Skeletal muscle tissue (tissue), 4 donors: ENCODE results near the gene CHTF8. TPM values are rescaled to one million over a fixed set of nuclear protein-coding genes. Genes with fewer than 3 reads are reported as not detected.
A peak's percentile ranks its signal among the peaks of the same experiment; 100 is the strongest.
"Not testable (repeated sequence)": the region's sequence is repeated elsewhere in the genome, so short reads cannot be mapped to it uniquely, and the experiment has no call there.

Experiments
- H3K27ac ChIP-seq: one replicate; pipeline ENCODE4 v1.7.0; 2013; ENCODE audit warnings: mild to moderate bottlenecking, low read depth, low read length, inconsistent platforms
- H3K27me3 ChIP-seq, 3 donors: one replicate each; pipeline ENCODE4 v1.7.0; 2013; ENCODE audit warnings: low read length in 3 of 3; ENCODE audit not compliant: control insufficient read depth in 3 of 3, insufficient read depth in 3 of 3
- H3K36me3 ChIP-seq, 3 donors: one replicate each; pipeline ENCODE4 v1.7.0; 2013; ENCODE audit warnings: low read length in 3 of 3; ENCODE audit not compliant: control insufficient read depth in 3 of 3, insufficient read depth in 3 of 3
- H3K4me1 ChIP-seq, 3 donors: one replicate each; pipeline ENCODE4 v1.7.0; 2013; ENCODE audit warnings: low read length in 3 of 3, mild to moderate bottlenecking in 3 of 3; ENCODE audit not compliant: control insufficient read depth in 3 of 3, insufficient read depth in 3 of 3
- H3K4me3 ChIP-seq, 3 donors: one replicate each; pipeline ENCODE4 v1.7.0; 2013; ENCODE audit warnings: low read length in 3 of 3
- H3K9ac ChIP-seq, 3 donors: one replicate each; pipeline ENCODE4 v1.7.0; 2013; ENCODE audit warnings: low read length in 3 of 3, mild to moderate bottlenecking in 3 of 3, moderate library complexity in 2 of 3, low read depth in 1 of 3
- H3K9me3 ChIP-seq, 3 donors: one replicate each; pipeline ENCODE4 v1.7.0; 2013; ENCODE audit warnings: low read length in 3 of 3; ENCODE audit not compliant: control insufficient read depth in 3 of 3
- total RNA-seq: library from RNA; depleted of rRNA; stranded (reverse); fragments of >200 nt; gene quantifications from one replicate; pipeline ENCODE4 v1.2.3, GENCODE V29; 2014
- donor health status: Osteomylitis.

Gene CHTF8
- total RNA-seq, 1 donor from 2014 or later: 32.4 TPM

DNA sequence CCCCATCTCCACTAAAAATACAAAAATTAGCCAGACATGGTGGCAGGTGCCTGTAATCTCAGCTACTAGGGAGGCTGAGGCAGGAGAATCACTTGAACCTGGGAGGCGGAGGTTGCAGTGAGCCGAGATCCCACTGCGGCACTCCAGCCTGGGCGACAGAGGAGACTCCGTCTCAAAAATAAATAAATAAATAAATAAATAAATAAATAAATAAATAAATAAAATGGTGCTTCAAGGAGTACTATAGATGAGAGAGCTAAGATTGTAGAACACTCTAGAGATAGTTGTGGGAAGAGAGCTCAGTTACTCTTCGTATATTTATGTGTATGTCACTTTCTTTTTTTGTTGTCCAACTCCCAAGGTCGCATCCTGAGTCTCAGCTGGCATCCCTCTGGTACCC lies 7.1 kb upstream of the CHTF8 start:
- not testable (repeated sequence) for H3K4me3 ChIP-seq, H3K27me3 ChIP-seq, H3K9ac ChIP-seq, H3K4me1 ChIP-seq, H3K27ac ChIP-seq, H3K9me3 ChIP-seq
- H3K36me3 ChIP-seq: peaks cover 26 to 53% (median 43%) of the 10 kb centered on the region in 3 donors

DNA sequence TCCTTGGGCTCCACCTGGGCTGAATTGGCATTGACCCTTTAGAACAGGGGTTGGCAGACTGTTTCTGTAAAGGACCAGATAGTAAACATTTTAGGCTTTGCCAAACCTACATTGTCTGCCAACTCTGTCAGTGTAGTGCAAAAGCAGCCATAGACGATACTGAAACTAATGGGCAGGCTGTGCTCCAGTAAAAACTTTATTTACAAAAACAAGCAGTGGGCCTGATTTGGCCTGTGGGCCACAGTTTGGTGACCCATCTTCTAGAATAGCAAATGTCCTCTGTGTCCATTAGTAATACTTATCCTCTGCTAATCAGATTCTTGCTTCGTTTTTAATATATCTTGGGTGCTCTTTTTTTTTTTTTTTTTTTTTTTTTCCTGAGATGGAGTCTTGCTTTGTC lies 6.2 kb upstream of the CHTF8 start:
- H3K9ac ChIP-seq: no peak overlapping the region
- H3K36me3 ChIP-seq: peaks cover 26 to 50% (median 39%) of the 10 kb centered on the region in 3 donors

DNA sequence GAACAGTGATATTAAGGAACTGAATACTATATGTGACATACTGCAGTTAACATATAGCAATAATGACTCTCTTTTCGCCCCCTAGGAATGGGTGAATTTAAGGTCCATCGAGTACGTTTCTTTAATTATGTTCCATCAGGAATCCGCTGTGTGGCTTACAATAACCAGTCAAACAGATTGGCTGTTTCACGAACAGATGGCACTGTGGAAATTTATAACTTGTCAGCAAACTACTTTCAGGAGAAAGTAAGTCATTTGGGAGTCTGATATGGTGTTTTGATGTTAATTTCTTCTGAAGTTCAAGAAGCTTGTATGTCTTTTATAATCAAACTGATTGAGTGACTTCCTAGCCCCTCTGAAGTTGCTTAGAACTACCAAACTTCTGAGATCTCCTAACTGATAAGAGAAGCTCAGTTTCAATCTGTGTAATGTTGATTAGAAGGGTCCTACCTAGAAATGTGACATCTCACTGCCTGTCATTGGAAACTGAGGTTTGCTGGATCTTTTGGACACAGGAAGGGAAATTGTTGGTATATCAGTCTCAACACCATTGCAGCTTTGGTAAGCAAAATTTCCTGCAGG lies 1.1 kb upstream of the CHTF8 start:
- no peak overlapping the region for H3K27ac ChIP-seq
- H3K4me3 ChIP-seq: peak overlapping the region; percentile 87 to 96 (median 92)

More for the DNA sequence above, 6.2 kb upstream of the CHTF8 start:
- peaks cover 2 to 5% (median 4%) of the 10 kb centered on the region in 3 donors for H3K4me1 ChIP-seq
- no peak overlapping the region for H3K27ac ChIP-seq
- H3K27me3 ChIP-seq: no peaks in the 10 kb centered on the region
- H3K4me3 ChIP-seq: no peak overlapping the region
- no peaks in the 10 kb centered on the region for H3K9me3 ChIP-seq

DNA sequence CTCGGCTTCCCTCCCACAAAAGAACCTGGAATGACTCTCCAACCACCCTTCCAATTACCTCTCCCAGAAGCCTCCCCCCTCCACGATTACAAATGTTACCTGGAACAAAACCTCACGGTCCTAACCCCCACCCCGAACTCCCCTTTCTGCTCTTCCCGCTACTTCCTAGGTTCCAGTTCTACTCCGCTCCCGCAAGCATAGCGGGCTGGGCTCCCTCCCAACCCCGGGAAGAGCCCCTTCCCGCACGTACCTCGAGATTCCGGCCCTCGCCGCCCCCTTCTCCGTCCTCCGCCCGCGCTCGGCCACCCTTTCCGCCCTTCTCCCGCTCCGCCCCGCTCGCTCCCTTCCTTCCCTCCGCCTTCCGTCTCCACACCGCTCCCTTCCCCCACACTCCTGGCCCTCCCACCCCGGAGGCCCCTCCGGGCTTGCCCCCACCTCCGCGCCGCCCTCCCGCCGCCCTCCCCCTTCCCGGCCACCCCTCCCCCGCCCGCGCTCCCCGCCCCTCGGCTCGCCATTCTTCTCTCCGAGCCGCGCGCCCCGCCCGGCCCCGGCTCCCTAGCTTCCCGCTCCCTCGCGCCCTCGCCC lies 457 bp downstream of the CHTF8 start:
- H3K27ac ChIP-seq: peak overlapping the region; percentile 86
- H3K4me3 ChIP-seq: peak overlapping the region; percentile 89 to 93 (median 92)
- peak overlapping the region; percentile 91 to 98 (median 95) for H3K9ac ChIP-seq
- no peaks in the 10 kb centered on the region for H3K9me3 ChIP-seq
- no peaks in the 10 kb centered on the region for H3K27me3 ChIP-seq
- H3K36me3 ChIP-seq: peaks cover 0 to 5% (median 5%) of the 10 kb centered on the region in 3 donors
- peaks cover 11 to 23% (median 13%) of the 10 kb centered on the region in 3 donors for H3K4me1 ChIP-seq

More for the DNA sequence above, 1.1 kb upstream of the CHTF8 start:
- Histone ChIP-seq H3K36me3 (peaks cover under 1 to 12% (median 5%) of the 10 kb centered on the region in 3 donors), H3K9ac (peak overlapping the region; percentile 90 to 91 (median 90)), H3K9me3 (no peaks in the 10 kb centered on the region), H3K27me3 (no peaks in the 10 kb centered on the region), H3K4me1 (peaks cover 11 to 23% (median 13%) of the 10 kb centered on the region in 3 donors)

DNA sequence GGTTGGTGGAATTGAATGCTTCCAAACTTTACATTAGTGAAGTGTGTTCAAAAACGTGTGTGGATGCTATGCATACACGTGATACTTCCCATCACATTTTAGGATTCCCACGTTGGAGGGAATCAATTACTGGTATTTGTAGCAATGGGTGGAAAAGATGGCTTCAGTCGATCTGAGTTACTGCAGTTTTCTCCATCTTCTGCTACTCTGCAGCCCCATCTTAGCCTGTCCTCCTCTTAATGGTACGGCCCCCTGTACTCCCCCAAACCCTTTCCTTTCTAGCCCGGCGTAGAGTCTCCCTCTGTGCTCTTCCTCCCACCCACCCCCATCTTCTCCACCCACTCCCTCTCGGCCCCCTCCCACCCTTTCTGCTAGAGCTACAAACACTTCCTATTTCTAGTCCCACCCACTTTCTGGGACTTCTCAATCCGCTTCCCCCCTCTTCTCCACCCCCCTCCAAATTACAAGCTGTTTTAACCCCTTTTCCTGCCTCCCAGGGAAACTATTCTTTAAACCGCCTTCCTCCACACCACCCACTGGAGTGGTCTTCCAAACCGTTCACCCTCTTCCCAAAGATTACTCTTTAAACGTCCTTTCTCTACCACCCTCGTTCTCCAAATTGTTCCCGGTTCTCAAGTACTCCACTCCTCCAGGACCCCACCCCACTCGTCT lies 1.1 kb downstream of the CHTF8 start:
- H3K4me3 ChIP-seq: peak overlapping the region; percentile 89 to 93 (median 90)
- H3K9me3 ChIP-seq: no peaks in the 10 kb centered on the region
- no peaks in the 10 kb centered on the region for H3K27me3 ChIP-seq
- peaks cover 0 to under 1% (median 0%) of the 10 kb centered on the region in 3 donors for H3K36me3 ChIP-seq
- peaks cover 11 to 23% (median 13%) of the 10 kb centered on the region in 3 donors for H3K4me1 ChIP-seq
- H3K9ac ChIP-seq: peak overlapping the region; percentile 91 to 98 (median 95)
- peak overlapping the region; percentile 86 for H3K27ac ChIP-seq

DNA sequence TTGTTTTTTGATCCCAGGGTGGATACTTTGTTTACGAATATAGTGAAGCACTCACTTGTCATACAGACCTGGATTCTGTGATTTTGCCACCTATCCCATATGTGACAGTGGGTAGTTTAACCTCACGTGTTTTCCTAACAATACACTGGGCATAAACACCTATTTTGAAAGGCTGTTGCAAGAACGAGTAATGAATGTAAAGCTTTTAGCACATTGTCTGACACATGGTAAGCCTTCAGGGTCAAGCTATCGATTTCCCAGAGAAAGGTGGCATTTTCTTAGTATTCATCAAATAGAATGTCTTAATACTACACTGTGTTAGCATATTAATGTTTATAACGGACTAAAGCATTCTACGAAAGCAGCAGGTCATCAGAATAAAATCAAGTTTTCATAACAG lies 1.9 kb downstream of the CHTF8 start:
- no peak overlapping the region for H3K9ac ChIP-seq
- H3K4me1 ChIP-seq: peaks cover 11 to 25% (median 13%) of the 10 kb centered on the region in 3 donors
- H3K27ac ChIP-seq: no peak overlapping the region
- peaks cover 0 to 2% (median 0%) of the 10 kb centered on the region in 3 donors for H3K36me3 ChIP-seq
- H3K4me3 ChIP-seq: no peak overlapping the region
- no peaks in the 10 kb centered on the region for H3K27me3 ChIP-seq
- no peaks in the 10 kb centered on the region for H3K9me3 ChIP-seq

DNA sequence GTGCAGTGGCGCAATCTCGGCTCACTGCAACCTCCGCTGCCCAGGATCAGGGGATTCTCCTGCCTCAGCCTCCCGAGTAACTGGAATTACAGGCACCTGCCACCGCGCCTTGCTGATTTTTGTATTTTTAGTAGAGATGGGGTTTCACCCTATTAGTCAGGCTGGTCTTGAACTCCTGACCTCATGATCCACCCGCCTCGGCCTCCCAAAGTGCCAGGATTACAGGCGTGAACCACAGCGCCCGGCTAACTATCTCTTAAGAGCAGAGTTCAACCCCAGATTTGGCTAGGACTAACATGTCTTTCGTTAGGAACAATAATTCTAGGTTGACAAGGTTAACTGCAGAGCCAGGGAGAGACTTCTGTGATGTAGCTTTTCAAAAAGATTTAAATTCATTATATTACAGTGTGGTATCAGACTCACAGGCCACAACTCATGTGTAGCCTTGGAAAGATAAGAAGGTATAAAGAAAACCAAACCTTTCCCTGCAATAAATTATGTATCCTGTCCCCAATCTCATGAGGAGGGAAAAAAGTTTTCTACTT lies 4.3 kb downstream of the CHTF8 start:
- Histone ChIP-seq H3K4me1 (peaks cover 3 to 14% (median 4%) of the 10 kb centered on the region in 3 donors), H3K4me3 (no peak overlapping the region), H3K36me3 (peaks cover 0 to 2% (median 0%) of the 10 kb centered on the region in 3 donors), H3K27ac (no peak overlapping the region), H3K27me3 (no peaks in the 10 kb centered on the region), H3K9ac (no peak overlapping the region), H3K9me3 (no peaks in the 10 kb centered on the region)

DNA sequence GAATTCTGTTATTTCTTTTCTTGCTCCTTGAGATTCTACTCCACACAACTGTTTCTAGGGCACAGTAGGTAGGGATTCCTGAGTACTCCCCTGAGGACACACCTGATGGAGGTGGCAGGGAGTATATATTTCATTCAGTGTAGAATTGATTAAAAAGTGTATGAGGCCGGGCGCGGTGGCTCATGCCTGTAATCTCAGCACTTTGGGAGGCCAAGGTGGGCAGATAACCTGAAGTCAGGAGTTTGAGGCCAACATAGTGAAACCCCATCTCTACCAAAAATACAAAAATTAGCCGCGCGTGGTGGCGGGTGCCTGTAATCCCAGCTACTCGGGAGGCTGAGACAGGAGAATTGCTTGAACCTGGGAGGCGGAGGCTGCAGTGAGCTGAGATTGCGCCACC lies 5.6 kb downstream of the CHTF8 start:
- not testable (repeated sequence) for H3K36me3 ChIP-seq, H3K27ac ChIP-seq, H3K9ac ChIP-seq, H3K27me3 ChIP-seq, H3K4me3 ChIP-seq, H3K9me3 ChIP-seq
- peaks cover 0 to 11% (median 3%) of the 10 kb centered on the region in 3 donors for H3K4me1 ChIP-seq

DNA sequence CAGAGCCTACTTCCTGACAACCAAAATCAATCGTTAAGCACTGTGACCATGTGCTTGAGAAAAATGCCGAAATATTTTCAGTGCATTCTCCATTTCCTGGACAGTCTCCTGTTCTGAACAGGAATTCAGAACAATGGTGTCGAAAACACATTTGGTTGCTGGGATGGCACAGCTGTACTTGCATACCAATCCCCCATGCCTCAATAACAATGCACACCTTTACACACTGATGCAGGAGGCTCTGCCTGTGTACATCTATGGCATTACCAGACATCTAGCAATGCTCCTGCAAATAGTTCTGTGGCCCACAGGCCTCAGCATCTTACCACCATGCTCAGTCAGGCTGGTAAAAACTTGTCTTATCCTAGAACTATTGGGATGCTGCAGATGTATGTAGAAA lies 6.2 kb downstream of the CHTF8 start:
- Histone ChIP-seq H3K4me1 (peaks cover 0 to 11% (median 3%) of the 10 kb centered on the region in 3 donors), H3K9me3 (no peaks in the 10 kb centered on the region), H3K4me3 (no peak overlapping the region), H3K27me3 (no peaks in the 10 kb centered on the region), H3K9ac (no peak overlapping the region), H3K36me3 (peaks cover 0 to 2% (median 0%) of the 10 kb centered on the region in 3 donors), H3K27ac (no peak overlapping the region)

DNA sequence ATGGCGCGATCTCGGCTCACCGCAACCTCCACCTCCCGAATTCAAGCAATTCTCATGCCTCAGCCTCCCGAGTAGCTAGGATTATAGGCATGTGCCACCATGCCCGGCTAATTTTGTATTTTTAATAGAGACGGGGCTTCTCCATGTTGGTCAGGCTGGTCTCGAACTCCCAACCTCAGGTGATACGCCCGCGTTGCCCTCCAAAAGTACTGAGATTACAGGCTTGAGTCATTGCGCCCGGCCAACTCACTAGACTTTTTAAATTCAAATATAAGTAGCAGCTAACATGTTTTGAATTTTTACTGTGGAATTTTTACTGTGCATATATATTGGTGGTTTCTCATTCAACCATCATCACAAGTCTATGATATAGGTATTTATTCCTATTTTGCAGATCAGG lies 7.4 kb downstream of the CHTF8 start:
- H3K4me1 ChIP-seq, H3K4me3 ChIP-seq, H3K9me3 ChIP-seq, H3K9ac ChIP-seq, H3K27ac ChIP-seq, H3K27me3 ChIP-seq: not testable (repeated sequence)
- peaks cover 8 to 13% (median 12%) of the 10 kb centered on the region in 3 donors for H3K36me3 ChIP-seq
